ENCODE data around the gene KPNA6.

KPNA6 gene

DNA sequence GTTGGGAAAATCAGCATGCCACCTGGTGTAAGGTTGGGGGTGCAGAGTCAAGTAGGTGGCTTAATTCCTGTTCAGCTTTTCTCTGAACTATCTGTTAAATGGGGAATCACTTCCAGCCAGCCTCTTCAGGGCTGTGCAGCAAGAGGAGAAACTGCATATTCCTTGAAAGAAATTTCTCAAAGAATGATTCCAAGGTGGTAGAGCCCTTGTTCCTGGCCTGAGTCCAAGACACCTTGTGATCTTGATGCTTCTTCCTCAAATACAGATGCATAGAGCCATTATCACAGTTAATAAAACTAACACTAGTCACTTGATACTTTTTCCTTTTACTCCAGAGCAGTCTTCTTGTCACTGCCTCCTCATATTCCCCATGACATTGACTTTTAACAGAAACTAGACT lies 76.8 kb downstream of the KPNA6 start:
- TF ChIP-seq, protein P1, sequence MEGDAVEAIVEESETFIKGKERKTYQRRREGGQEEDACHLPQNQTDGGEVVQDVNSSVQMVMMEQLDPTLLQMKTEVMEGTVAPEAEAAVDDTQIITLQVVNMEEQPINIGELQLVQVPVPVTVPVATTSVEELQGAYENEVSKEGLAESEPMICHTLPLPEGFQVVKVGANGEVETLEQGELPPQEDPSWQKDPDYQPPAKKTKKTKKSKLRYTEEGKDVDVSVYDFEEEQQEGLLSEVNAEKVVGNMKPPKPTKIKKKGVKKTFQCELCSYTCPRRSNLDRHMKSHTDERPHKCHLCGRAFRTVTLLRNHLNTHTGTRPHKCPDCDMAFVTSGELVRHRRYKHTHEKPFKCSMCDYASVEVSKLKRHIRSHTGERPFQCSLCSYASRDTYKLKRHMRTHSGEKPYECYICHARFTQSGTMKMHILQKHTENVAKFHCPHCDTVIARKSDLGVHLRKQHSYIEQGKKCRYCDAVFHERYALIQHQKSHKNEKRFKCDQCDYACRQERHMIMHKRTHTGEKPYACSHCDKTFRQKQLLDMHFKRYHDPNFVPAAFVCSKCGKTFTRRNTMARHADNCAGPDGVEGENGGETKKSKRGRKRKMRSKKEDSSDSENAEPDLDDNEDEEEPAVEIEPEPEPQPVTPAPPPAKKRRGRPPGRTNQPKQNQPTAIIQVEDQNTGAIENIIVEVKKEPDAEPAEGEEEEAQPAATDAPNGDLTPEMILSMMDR (IDR thresholded peaks at IDR 0.05): no peak

DNA sequence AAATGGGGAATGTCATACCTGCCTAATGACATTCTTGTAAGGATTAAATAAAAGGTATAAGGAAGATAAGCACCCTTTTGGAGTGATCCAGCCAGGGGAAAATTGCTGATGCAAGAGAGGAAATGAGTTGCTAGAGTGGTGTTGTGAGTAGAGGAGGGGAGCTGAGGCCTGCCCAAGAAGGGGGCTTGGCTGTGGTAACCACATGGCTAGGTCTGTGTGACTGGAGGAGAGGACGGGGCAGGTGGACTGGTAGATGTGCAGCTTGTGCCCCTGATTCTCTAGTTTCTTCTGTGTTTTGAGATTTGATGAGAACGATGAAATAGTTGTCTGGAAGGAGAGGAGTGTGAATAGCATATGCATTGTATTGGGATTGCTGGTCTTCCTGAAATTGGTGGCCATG lies 78.2 kb downstream of the KPNA6 start:
- TF ChIP-seq, protein P1 (IDR thresholded peaks at IDR 0.05): no peak

DNA sequence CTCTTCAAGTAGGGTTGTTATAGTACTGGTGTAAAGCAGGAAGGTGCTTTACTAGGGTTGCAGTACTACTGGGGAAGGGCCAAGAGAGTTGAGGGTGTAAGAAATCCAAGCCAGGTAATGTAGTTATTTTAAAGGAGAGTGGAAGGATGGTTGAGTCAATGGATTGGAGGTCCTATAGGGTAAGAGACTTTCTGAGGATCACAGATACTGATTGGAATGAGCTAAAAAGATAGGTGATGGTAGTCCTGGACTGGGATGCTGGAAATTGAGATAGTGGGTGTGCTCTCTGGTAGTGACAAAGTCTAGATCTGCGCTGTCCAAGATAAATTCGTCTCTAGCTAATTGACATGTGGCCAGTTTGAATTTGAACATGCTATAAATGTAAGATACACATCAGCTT lies 78.6 kb downstream of the KPNA6 start:
- TF ChIP-seq, protein P1 (IDR thresholded peaks at IDR 0.05): no peak

DNA sequence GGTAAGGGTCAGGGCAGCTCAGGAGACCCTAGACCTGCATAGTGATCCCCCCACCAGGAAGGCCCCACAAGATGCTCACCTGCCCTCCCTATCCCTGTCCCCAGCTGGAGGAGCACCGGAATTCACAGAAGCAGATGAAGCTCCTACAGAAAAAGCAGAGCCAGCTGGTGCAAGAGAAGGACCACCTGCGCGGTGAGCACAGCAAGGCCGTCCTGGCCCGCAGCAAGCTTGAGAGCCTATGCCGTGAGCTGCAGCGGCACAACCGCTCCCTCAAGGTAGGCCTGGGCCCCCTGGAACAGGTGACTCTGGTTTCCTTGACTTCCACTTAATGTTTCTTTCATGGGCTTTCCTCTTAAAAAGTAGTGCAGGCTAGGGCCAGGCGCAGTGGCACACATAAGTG lies 80.0 kb downstream of the KPNA6 start:
- TF ChIP-seq, protein P1 (IDR thresholded peaks at IDR 0.05): no peak

DNA sequence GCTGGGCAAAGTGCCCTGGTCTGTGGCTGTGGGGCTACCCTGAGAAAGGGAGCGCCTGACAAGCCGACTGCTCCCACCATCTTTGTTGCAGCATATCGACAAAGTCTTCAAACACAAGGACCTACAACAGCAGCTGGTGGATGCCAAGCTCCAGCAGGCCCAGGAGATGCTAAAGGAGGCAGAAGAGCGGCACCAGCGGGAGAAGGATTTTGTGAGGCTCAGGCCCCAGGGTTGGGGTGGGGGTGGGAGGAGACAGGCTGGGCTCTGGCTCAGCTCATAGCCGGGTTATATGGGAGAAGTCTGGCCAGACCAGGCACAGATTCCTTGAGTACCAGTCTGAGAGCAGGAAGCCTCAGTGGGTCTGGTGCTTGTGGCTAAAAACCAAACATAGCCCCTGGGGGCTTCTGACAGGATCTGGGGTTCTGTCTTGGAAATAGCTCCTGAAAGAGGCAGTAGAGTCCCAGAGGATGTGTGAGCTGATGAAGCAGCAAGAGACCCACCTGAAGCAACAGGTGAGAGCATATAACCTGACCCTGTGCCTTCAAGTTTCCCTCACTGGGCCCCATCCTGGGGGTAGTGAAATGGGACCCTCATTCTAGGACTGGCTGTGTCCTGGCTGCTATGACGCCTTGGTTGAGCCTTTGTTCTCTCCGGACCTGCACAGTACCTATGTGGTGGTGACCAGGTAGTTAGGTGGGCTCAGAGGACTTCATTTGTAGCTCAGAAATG lies 84.5 kb downstream of the KPNA6 start:
- TF ChIP-seq, protein P1 (IDR thresholded peaks at IDR 0.05): no peak

DNA sequence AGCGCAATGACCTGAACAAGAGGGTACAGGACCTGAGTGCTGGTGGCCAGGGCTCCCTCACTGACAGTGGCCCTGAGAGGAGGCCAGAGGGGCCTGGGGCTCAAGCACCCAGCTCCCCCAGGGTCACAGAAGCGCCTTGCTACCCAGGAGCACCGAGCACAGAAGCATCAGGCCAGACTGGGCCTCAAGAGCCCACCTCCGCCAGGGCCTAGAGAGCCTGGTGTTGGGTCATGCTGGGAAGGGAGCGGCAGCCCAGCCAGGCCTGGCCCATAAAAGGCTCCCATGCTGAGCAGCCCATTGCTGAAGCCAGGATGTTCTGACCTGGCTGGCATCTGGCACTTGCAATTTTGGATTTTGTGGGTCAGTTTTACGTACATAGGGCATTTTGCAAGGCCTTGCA lies 87.1 kb downstream of the KPNA6 start:
- TF ChIP-seq, protein P1 (IDR thresholded peaks at IDR 0.05): no peak

DNA sequence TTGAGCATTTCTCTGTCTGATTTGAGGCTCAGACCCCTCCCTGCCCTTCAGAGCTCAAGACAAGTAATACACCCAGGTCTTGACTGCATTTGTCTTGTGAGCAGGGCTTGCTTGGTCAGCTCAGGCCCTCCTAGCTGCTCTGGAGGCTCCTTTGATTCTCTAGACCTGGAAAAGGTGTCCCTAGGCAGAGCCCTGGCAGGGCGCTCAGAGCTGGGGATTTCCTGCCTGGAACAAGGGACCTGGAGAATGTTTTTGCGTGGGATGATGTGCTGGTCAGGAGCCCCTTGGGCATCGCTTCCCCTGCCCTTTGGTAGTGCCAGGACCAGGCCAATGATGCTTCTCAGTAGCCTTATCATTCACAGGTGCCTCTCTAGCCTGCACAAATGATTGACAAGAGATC lies 87.7 kb downstream of the KPNA6 start:
- TF ChIP-seq, protein P1 (IDR thresholded peaks at IDR 0.05): no peak

Measured in LNCAP (cell line).